Tibial nerve (tissue), 4 donors: ENCODE results near the gene KLHL7. TPM values are rescaled to one million over a fixed set of nuclear protein-coding genes. Genes with fewer than 3 reads are reported as not detected.
"Not testable (repeated sequence)": the region's sequence is repeated elsewhere in the genome, so short reads cannot be mapped to it uniquely, and the experiment has no call there.

Experiments used
- DNase-seq, 2 donors: peaks; one replicate each; pipeline ENCODE4 v3.0.0-alpha.2; 2019; ENCODE audit warnings: low spot score in 2 of 2
- H3K27ac ChIP-seq, 4 donors: fragments of 200-600 bp; sonication (generic) in 3 of 4; one replicate each; pipeline ENCODE4 v1.5.1; 2017 to 2019; ENCODE audit warnings: mild to moderate bottlenecking in 1 of 4
- H3K27me3 ChIP-seq, 2 donors: fragments of 200-600 bp; sonication (generic) in 1 of 2; one replicate each; pipeline versions ENCODE4 v1.5.1 to v1.6.0; 2017 to 2019
- H3K36me3 ChIP-seq, 3 donors: fragments of 200-600 bp; sonication (generic); one replicate each; pipeline ENCODE4 v1.5.1; 2018 to 2019
- H3K4me1 ChIP-seq, 4 donors: fragments of 200-600 bp; sonication (generic) in 3 of 4; one replicate each; pipeline ENCODE4 v1.5.1; 2017 to 2019
- H3K4me3 ChIP-seq, 4 donors: fragments of 200-600 bp; sonication (generic) in 3 of 4; one replicate each; pipeline ENCODE4 v1.5.1; 2017 to 2019; ENCODE audit warnings: mild to moderate bottlenecking in 1 of 4, moderate library complexity in 1 of 4
- H3K9me3 ChIP-seq, 4 donors: fragments of 200-600 bp; sonication (generic) in 3 of 4; one replicate each; pipeline ENCODE4 v1.5.1; 2017 to 2019
- CTCF ChIP-seq, 5 experiments: fragments of 200-600 bp in 3 of 5; fragments of 450-650 bp in 2 of 5; sonication (generic) in 3 of 5; IDR thresholded peaks; one replicate each; pipeline ENCODE4 v1.5.1; 2016 to 2019; ENCODE audit warnings: antibody characterized with exemption in 5 of 5, mild to moderate bottlenecking in 3 of 5, moderate library complexity in 2 of 5
- EP300 ChIP-seq, 2 donors: sonication (generic); formaldehyde crosslinking; IDR thresholded peaks; one replicate each; pipeline ENCODE4 v1.6.1; 2017; ENCODE audit warnings: antibody characterized with exemption in 2 of 2, mild to moderate bottlenecking in 1 of 2
- POLR2A ChIP-seq, 2 donors: fragments of 450-650 bp; IDR thresholded peaks; one replicate each; pipeline ENCODE4 v1.6.1; 2017; ENCODE audit warnings: antibody characterized with exemption in 2 of 2, mild to moderate bottlenecking in 2 of 2, moderate library complexity in 2 of 2
- WGBS, 2 donors: methylation state at CpG; one replicate each; pipeline ENCODE4 v1.1.5; 2018; 5-methylcytosine and 5-hydroxymethylcytosine counted together
- total RNA-seq, 4 donors: library from RNA; depleted of rRNA; stranded (reverse); fragments of >200 nt; gene quantifications; one replicate each; pipeline ENCODE4 v1.1.0, GENCODE V29; 2016

Gene KLHL7
- total RNA-seq, 4 donors from 2014 or later: 26.0 to 83.3 (median 35.3) TPM

- no peak for DNase-seq
- TF ChIP-seq POLR2A (IDR thresholded peaks at IDR 0.05): no peak
- TF ChIP-seq EP300 (IDR thresholded peaks at IDR 0.05): no peak
- no peak for TF ChIP-seq CTCF (IDR thresholded peaks at IDR 0.05)
- Histone ChIP-seq H3K4me1 (no peaks in the 10 kb centered on the region), H3K27ac (no peak overlapping the region), H3K27me3 (no peaks in the 10 kb centered on the region), H3K4me3 (no peak overlapping the region), H3K36me3 (no peaks in the 10 kb centered on the region), H3K9me3 (no peaks in the 10 kb centered on the region)
- 51 to 60% methylated on average over 3 of the region's 3 CpGs for WGBS, 2 donors
These were observed 112.6 kb downstream of the KLHL7 start for GRCh38 chr7:23218196-23218595.

- no peaks in the 10 kb centered on the region for H3K9me3 ChIP-seq
- H3K36me3 ChIP-seq: no peaks in the 10 kb centered on the region
- DNase-seq: no peak
- H3K27me3 ChIP-seq: no peaks in the 10 kb centered on the region
- H3K4me3 ChIP-seq: no peak overlapping the region
- H3K4me1 ChIP-seq: no peaks in the 10 kb centered on the region
- 71 to 74% methylated on average over 10 of the region's 10 CpGs for WGBS, 2 donors
- no peak for TF ChIP-seq EP300 (IDR thresholded peaks at IDR 0.05)
- no peak for TF ChIP-seq CTCF (IDR thresholded peaks at IDR 0.05)
- no peak for TF ChIP-seq POLR2A (IDR thresholded peaks at IDR 0.05)
- H3K27ac ChIP-seq: no peak overlapping the region
These were observed 115.2 kb downstream of the KLHL7 start for GRCh38 chr7:23220690-23221305.

GRCh38 chr7:23222439-23223030 is 117.0 kb downstream of the KLHL7 start:
- no peak for DNase-seq
- no peaks in the 10 kb centered on the region for H3K36me3 ChIP-seq
- H3K27me3 ChIP-seq: no peaks in the 10 kb centered on the region
- 32 to 39% methylated on average over 5 of the region's 5 CpGs for WGBS, 2 donors
- no peak overlapping the region for H3K27ac ChIP-seq
- H3K9me3 ChIP-seq: no peaks in the 10 kb centered on the region
- no peak for TF ChIP-seq CTCF (IDR thresholded peaks at IDR 0.05)
- H3K4me3 ChIP-seq: no peak overlapping the region
- H3K4me1 ChIP-seq: no peaks in the 10 kb centered on the region

GRCh38 chr7:23224364-23224763 is 118.8 kb downstream of the KLHL7 start:
- H3K27ac ChIP-seq, H3K4me3 ChIP-seq, H3K9me3 ChIP-seq, H3K27me3 ChIP-seq, H3K4me1 ChIP-seq, H3K36me3 ChIP-seq, DNase-seq: not testable (repeated sequence)
- WGBS, 2 donors: 85 to 88% methylated on average over 4 of the region's 4 CpGs

GRCh38 chr7:23226844-23227450 is 121.4 kb downstream of the KLHL7 start:
- Histone ChIP-seq H3K36me3 (no peaks in the 10 kb centered on the region), H3K4me3 (no peak overlapping the region), H3K4me1 (no peaks in the 10 kb centered on the region), H3K27me3 (no peaks in the 10 kb centered on the region), H3K27ac (no peak overlapping the region), H3K9me3 (peaks cover 0 to 5% (median 0%) of the 10 kb centered on the region in 4 donors)
- no peak for DNase-seq
- no peak for TF ChIP-seq EP300 (IDR thresholded peaks at IDR 0.05)
- no peak for TF ChIP-seq CTCF (IDR thresholded peaks at IDR 0.05)
- TF ChIP-seq POLR2A (IDR thresholded peaks at IDR 0.05): no peak
- 76 to 81% methylated on average over 4 of the region's 4 CpGs for WGBS, 2 donors

Other genes starting within 250 kb of the KLHL7 start
- 10 to 100 TPM; 15.9 to 61.5 (median 53.1) TPM for gene HYCC1, start 91.7 kb upstream of the KLHL7 start, total RNA-seq
- gene NUP42, start 76.3 kb downstream of the KLHL7 start, total RNA-seq: 10 to 100 TPM; 19.2 to 45.6 (median 35.8) TPM
- 100 to 1,000 TPM in 1 of 4 donors, 10 to 100 TPM in 3; 47.4 to 156 (median 72.5) TPM for gene GPNMB, start 141.0 kb downstream of the KLHL7 start, total RNA-seq
- 100 to 1,000 TPM in 1 of 4 donors, 10 to 100 TPM in 3; 41.4 to 107 (median 55.8) TPM for gene MALSU1, start 193.6 kb downstream of the KLHL7 start, total RNA-seq